SU-DHL-6 (cell line): ENCODE measurements around the gene UBASH3A.

Experiments used
- EZH2phosphoT487 ChIP-seq: fragments of 200-600 bp; sonication (generic), shearing (Covaris generic); conservative IDR thresholded peaks from 2 replicates; pipeline ENCODE4 v1.6.1; 2018; ENCODE audit warnings: mild to moderate bottlenecking, antibody characterized with exemption, low read length, moderate library complexity, mixed read lengths
- TF ChIP-seq, protein P1 (sequence below): fragments of 200-600 bp; sonication (generic); IDR thresholded peaks from one replicate; pipeline ENCODE4 v1.5.1; 2017; ENCODE audit warnings: antibody characterized with exemption, mild to moderate bottlenecking, low read length, moderate library complexity; ENCODE audit not compliant: insufficient read depth, poor library complexity, severe bottlenecking

DNA sequence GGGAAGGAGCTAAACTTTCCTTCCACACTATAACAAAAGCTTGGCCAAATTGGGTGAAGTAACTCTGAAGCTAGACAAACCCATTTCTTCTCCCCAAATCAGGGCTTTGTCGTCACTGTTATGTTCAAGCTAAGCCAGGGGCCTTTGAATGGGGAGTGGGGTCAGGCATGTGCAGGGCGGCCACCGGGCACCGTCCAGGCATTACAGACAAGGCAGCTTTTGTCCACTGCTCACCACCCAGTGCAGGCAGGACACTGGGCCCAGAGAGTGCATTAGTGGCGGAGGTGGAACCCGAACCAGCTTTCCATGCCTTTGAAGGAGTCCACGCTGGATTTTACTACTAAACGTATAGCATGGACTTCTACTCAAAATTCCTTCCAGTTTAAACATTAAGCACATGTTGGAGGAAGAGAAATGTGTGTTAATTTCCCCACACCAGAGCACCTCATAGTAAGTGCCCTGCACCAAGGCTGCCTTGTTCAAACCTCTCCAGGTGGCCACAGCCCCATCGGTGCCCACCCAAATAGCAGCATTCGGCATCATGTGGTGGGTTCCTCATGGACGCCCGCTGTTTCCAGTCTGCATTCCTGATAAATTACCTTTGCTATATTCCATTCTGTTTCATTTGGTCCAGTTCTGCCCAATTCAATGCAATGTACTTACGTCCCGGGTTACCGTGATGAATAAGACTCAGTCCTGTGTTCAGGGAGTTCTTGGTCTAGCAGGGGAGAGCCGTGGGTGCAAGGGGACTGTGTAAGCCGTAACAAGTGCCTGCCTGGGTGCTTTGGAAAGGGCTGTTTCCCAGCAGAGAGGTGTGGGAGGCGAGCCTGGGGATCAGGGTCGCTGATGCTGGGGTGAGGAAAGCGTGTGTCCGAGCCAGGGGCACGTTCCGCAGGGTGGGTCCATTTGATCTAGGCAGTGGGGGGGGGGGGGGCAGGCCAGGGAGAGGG, 1.6 kb downstream of the UBASH3A start:
- TF ChIP-seq, protein P1, sequence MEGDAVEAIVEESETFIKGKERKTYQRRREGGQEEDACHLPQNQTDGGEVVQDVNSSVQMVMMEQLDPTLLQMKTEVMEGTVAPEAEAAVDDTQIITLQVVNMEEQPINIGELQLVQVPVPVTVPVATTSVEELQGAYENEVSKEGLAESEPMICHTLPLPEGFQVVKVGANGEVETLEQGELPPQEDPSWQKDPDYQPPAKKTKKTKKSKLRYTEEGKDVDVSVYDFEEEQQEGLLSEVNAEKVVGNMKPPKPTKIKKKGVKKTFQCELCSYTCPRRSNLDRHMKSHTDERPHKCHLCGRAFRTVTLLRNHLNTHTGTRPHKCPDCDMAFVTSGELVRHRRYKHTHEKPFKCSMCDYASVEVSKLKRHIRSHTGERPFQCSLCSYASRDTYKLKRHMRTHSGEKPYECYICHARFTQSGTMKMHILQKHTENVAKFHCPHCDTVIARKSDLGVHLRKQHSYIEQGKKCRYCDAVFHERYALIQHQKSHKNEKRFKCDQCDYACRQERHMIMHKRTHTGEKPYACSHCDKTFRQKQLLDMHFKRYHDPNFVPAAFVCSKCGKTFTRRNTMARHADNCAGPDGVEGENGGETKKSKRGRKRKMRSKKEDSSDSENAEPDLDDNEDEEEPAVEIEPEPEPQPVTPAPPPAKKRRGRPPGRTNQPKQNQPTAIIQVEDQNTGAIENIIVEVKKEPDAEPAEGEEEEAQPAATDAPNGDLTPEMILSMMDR, result no peak
- TF ChIP-seq EZH2phosphoT487, result no peak
